Ishikawa (cell line): Measurements from ENCODE around the gene NLGN4Y.

Experiments
- EP300 ChIP-seq: IDR thresholded peaks from 2 replicates; pipeline ENCODE4 v1.6.1; 2012; ENCODE audit warnings: borderline replicate concordance
- FOXM1 ChIP-seq: IDR thresholded peaks from 2 replicates; pipeline ENCODE4 v1.6.1; 2012; ENCODE audit warnings: low read depth, borderline replicate concordance
- RAD21 ChIP-seq: IDR thresholded peaks from 2 replicates; pipeline ENCODE4 v1.6.1; 2012; ENCODE audit warnings: low read depth
- TAF1 ChIP-seq: IDR thresholded peaks from 2 replicates; pipeline ENCODE4 v1.6.1; 2012; ENCODE audit warnings: low read depth, mild to moderate bottlenecking
- TCF12 ChIP-seq: IDR thresholded peaks from 2 replicates; pipeline ENCODE4 v1.6.1; 2012; ENCODE audit warnings: low read depth
- YY1 ChIP-seq: IDR thresholded peaks from 2 replicates; pipeline ENCODE4 v1.6.1; 2012; ENCODE audit warnings: low read depth

- TF ChIP-seq YY1 = no peak
- no peak for TF ChIP-seq TAF1
- TF ChIP-seq EP300 = no peak
- no peak for TF ChIP-seq TCF12
- no peak for TF ChIP-seq FOXM1
- TF ChIP-seq RAD21 = no peak
Measured at GRCh38 chrY:14617625-14618024, 93.3 kb downstream of the NLGN4Y start.
